GM19463 (cell line): ENCODE measurements around the gene OSBPL10.
"Not testable (repeated sequence)": the region's sequence is repeated elsewhere in the genome, so short reads cannot be mapped to it uniquely, and the experiment has no call there.

ENCODE experiments used
- ATAC-seq: cut with Tn5 transposase; IDR thresholded peaks from one replicate; pipeline ENCODE4 v1.9.1; 2021; ENCODE audit warnings: mild to moderate bottlenecking, moderate library complexity; ENCODE audit not compliant: unreplicated experiment

The OSBPL10 gene

GRCh38 chr3:31782306-31782705 is 198.8 kb downstream of the OSBPL10 start:
- ATAC-seq: not testable (repeated sequence)

GRCh38 chr3:31779514-31779913 is 201.5 kb downstream of the OSBPL10 start:
- no peak for ATAC-seq

GRCh38 chr3:31777887-31778286 is 203.2 kb downstream of the OSBPL10 start:
- no peak for ATAC-seq

DNA sequence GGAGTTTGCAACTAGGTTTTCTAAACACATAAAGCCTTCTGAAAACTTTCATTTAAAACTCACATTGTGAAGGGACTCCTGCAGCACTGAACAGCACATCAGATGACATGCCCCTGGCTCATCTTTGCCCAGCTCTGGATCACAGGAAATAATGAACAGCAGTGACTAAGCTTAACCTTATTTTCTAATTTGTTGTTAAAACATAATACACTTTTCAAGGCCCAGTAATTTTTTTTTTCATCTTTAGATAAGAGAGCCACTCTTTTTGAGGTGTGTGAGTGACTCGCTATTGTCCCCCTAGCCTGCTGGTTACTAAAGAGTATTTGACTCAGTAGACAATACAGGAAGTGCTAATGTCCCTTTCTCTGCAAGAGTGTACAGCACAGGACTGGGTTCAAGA is 204.0 kb downstream of the OSBPL10 start:
- ATAC-seq: no peak

GRCh38 chr3:31776016-31776415 is 205.0 kb downstream of the OSBPL10 start:
- no peak for ATAC-seq

- ATAC-seq: no peak
These were observed 205.7 kb downstream of the OSBPL10 start for GRCh38 chr3:31775383-31775782.

- ATAC-seq: no peak
These were observed 208.1 kb downstream of the OSBPL10 start for GRCh38 chr3:31772758-31773473.

GRCh38 chr3:31772272-31772671 is 208.8 kb downstream of the OSBPL10 start:
- no peak for ATAC-seq

- ATAC-seq: no peak
These were observed 210.2 kb downstream of the OSBPL10 start for GRCh38 chr3:31770822-31771326.

DNA sequence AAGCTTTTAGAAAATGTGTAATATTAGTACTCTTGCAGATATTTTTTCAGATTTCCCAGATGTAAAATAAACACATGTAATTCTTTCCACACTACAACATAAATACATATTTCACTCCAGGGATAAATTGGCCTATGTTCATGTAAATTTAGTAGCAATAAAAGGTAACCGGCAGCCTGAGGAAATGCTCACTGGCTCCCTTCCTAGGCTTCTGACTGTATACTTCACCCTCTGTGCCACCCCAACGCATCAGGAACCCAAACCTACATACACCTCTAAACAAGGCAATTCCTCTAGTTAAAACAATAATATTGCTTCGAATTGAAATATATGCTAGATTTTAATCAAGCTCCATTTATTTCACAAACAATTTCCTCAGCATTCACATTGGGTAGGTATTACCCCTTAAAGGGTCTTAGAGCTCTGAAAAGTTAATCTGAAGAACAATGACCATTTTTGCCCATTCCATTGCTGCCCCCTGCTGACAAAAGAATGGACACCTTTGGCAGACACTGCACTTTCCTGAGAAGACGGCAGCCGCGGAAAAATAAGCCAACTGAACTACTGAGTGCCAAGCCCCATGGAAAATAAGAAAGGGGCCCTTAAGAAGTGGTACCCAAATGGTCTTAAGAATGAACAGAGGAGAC is 212.5 kb downstream of the OSBPL10 start:
- ATAC-seq: peak; percentile 45

GRCh38 chr3:31767920-31768319 is 213.1 kb downstream of the OSBPL10 start:
- no peak for ATAC-seq

DNA sequence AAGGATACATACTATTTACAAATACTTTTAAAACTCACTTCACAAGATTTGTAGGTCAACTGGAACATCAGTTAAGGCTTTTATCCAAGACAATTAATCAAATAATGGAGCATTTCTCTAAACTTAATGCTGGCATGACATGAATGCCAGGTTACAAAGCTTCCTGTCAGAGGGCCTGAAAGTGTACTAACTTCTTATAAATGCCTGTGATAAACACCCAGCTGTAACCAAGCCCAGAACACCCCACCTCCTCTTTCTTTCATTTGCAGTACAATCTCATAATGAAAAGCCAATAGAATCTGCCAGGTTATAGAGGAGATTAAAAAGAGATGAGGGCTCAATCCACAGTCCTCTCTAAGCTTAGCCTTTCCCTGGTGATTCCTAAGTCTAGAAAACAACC is 214.4 kb downstream of the OSBPL10 start:
- ATAC-seq: no peak

GRCh38 chr3:31765871-31766270 is 215.2 kb downstream of the OSBPL10 start:
- no peak for ATAC-seq

DNA sequence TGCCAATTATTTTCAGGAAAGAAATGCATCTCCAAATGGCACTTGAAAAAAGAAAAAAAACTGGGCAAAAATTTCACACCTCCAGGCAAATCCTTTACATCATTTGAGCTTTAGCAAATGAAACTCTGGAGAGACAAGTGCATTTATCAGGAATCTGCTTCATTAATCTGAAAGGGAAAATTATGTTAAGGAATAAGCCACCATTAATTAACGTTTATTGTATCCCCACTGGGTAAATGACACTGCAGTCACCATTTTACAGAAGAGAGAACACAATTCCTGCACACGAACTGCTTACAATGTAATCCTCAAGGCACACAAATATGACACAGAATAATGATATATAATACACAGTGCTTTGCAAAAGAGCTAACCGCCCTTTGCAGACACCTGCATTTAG is 217.3 kb downstream of the OSBPL10 start:
- ATAC-seq: no peak

DNA sequence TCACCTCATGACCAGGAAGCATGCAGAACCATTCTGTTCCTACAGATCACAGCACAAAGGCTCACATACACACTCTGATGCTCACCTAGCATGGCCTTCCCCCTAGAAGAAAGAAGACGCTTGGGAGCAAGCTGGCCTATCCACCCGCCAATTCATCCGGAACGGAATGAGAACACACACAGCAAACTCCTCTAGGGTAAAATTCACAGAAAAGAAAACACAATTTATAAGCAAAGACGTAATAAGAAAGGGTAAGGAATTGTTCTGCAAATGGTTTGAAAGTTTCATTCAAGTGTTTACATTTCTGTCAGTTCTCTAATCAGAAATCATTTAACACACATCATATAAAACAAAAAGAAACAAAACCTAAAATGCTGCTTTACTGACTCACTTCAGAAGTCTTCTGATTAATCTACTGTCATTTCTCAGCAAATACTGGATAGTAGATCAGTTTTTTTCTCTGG is 218.1 kb downstream of the OSBPL10 start:
- no peak for ATAC-seq

DNA sequence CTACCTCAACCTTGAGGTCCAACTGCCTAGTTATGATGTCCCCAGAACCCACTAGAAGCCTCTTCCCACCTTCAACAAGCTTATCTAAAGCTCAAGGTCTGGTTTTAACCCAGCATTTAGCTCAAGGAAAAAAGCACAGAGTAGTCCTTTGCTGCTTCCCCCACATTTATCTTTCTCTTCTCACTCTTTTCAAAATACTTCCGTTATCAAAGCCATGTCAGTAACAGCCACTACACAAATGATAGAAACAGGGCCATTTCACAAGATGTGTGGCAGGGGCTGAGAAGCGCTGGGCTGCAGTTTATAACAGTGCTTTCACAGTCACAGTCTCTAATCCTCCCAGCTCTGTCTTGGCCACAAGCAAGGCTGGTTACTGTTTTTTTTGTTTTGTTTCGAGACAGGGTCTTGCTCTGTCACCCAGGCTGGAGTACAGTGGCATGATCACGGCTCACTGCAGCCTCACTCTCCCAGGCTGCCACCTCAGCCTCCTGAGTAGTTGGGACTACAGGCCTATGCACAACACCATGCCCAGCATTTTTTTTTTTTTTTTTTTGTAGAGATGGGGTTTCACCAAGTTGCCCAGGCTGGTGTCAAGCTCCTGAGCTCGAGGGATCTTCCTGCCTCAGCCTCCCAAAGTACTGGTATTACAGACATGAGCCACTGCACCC is 218.8 kb downstream of the OSBPL10 start:
- ATAC-seq: no peak

- no peak for ATAC-seq
These were observed 220.4 kb downstream of the OSBPL10 start for GRCh38 chr3:31760654-31761053.

DNA sequence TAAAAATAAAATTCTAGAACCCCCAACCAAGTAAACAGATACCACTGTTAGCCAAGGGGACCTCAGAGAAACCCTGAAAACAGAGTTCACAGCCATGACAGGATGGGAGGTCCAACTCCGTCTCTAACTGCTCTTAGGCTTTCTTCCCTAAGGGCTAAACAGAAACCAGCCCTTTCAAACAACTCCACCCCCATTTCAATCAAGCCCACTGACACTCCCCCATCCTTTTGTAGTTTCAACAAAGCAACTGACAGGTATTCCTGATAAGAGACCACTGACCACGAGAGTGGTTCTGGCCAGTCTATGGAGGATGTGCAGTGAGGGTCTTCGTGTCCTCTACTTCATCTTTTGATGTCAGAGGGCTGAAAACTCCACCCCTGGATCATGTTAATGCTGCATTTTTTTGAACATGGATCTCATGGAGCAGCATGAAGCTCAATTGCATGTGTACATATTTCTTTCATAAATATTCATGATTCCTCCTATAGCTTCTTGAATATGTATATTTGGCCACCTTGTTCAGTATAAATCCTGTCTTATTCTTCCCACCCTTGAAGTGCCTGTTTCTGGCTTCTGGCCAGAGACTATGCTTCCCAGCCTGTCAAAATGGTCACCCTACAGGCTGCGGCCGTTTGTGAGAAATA is 222.6 kb downstream of the OSBPL10 start:
- ATAC-seq: no peak

- no peak for ATAC-seq
These were observed 225.0 kb downstream of the OSBPL10 start for GRCh38 chr3:31755926-31756658.

DNA sequence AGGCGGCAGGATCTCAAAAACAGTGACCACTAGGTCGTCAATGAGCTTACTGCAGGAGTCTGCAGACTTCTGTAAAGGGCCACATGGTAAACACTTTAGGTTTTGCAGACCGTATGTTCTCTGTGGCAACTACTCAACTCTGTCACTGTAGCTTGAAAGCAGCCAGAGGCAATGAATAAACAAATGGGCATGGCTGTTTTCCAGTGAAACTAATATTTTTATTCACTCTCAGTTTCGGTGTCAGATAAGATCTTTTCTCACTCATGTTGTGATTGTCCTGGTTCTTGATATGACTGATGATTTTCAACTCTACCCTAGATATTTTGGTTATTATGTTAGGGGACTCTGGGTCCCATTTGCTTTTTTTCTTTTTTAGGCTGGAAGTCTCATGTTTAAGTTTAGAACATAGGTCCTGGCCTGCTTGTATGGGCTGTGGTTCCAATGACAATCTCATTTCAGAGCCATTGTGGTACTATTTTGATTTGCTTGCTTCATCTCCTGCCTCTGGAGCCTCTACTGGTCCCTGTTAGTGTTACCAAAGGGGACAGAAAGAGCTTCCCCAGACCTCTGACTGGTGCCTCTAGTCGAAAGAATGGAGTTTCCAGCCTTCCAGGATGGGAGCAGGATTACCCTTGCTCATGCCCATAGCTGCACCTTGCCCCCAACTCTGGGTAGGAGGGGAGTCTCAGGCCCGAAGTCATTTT is 226.3 kb downstream of the OSBPL10 start:
- ATAC-seq: peak; percentile 78
